ENCODE data around the gene ADH7.

The ADH7 gene

GRCh38 chr4:99404595-99405287, 30.4 kb downstream of the ADH7 start:
- no peaks in the 10 kb centered on the region for H3K4me1 ChIP-seq
- H3K4me2 ChIP-seq, result no peak overlapping the region
- no peak overlapping the region for H3K4me3 ChIP-seq
- no peak overlapping the region for H3K9ac ChIP-seq
- no peak for TF ChIP-seq Cebpa-rat (IDR thresholded peaks at IDR 0.05)
- no peaks in the 10 kb centered on the region for H3K9me3 ChIP-seq
- no peaks in the 10 kb centered on the region for H4K20me1 ChIP-seq
- H3K27ac ChIP-seq, result no peak overlapping the region
- no peaks in the 10 kb centered on the region for H3K27me3 ChIP-seq
- H3K36me3 ChIP-seq, result no peaks in the 10 kb centered on the region

GRCh38 chr4:99403380-99404184, 31.6 kb downstream of the ADH7 start:
- Histone ChIP-seq H3K9ac (no peak overlapping the region), H3K27me3 (no peaks in the 10 kb centered on the region), H3K27ac (no peak overlapping the region), H3K4me2 (no peak overlapping the region), H3K9me3 (no peaks in the 10 kb centered on the region), H4K20me1 (no peaks in the 10 kb centered on the region), H3K4me1 (no peaks in the 10 kb centered on the region), H3K4me3 (no peak overlapping the region), H3K36me3 (no peaks in the 10 kb centered on the region)
- no peak for TF ChIP-seq Cebpa-rat (IDR thresholded peaks at IDR 0.05)

GRCh38 chr4:99402765-99403164, 32.4 kb downstream of the ADH7 start:
- no peaks in the 10 kb centered on the region for H3K4me1 ChIP-seq
- no peak overlapping the region for H3K4me3 ChIP-seq

GRCh38 chr4:99400831-99401230, 34.3 kb downstream of the ADH7 start:
- no peak overlapping the region for H3K4me3 ChIP-seq
- no peak overlapping the region for H3K27ac ChIP-seq
- H3K4me2 ChIP-seq, result no peak overlapping the region
- no peak for TF ChIP-seq Cebpa-rat (IDR thresholded peaks at IDR 0.05)
- no peaks in the 10 kb centered on the region for H3K27me3 ChIP-seq
- H3K9ac ChIP-seq, result no peak overlapping the region
- H3K9me3 ChIP-seq, result no peaks in the 10 kb centered on the region
- no peaks in the 10 kb centered on the region for H3K4me1 ChIP-seq
- H3K36me3 ChIP-seq, result no peaks in the 10 kb centered on the region
- no peaks in the 10 kb centered on the region for H4K20me1 ChIP-seq

More at GRCh38 chr4:99402765-99403164, 32.4 kb downstream of the ADH7 start:
- H3K27me3 ChIP-seq, result no peaks in the 10 kb centered on the region
- no peaks in the 10 kb centered on the region for H3K36me3 ChIP-seq
- H3K9me3 ChIP-seq, result no peaks in the 10 kb centered on the region
- no peak for TF ChIP-seq Cebpa-rat (IDR thresholded peaks at IDR 0.05)
- no peak overlapping the region for H3K9ac ChIP-seq
- H3K4me2 ChIP-seq, result no peak overlapping the region
- no peak overlapping the region for H3K27ac ChIP-seq
- no peaks in the 10 kb centered on the region for H4K20me1 ChIP-seq

- no peaks in the 10 kb centered on the region for H3K27me3 ChIP-seq
- H3K4me3 ChIP-seq, result no peak overlapping the region
- no peaks in the 10 kb centered on the region for H3K9me3 ChIP-seq
- H3K4me2 ChIP-seq, result no peak overlapping the region
- no peaks in the 10 kb centered on the region for H3K4me1 ChIP-seq
- H4K20me1 ChIP-seq, result no peaks in the 10 kb centered on the region
- no peak overlapping the region for H3K27ac ChIP-seq
- no peaks in the 10 kb centered on the region for H3K36me3 ChIP-seq
- TF ChIP-seq Cebpa-rat (IDR thresholded peaks at IDR 0.05), result no peak
- no peak overlapping the region for H3K9ac ChIP-seq
Measured at GRCh38 chr4:99399017-99399416, 36.1 kb downstream of the ADH7 start.

- no peaks in the 10 kb centered on the region for H3K4me1 ChIP-seq
- peaks cover 7% of the 10 kb centered on the region; the same call in 1 of the 2 replicates for H3K9me3 ChIP-seq
- no peak for TF ChIP-seq Cebpa-rat (IDR thresholded peaks at IDR 0.05)
- no peak overlapping the region for H3K27ac ChIP-seq
- H4K20me1 ChIP-seq, result no peaks in the 10 kb centered on the region
- H3K4me2 ChIP-seq, result no peak overlapping the region
- H3K4me3 ChIP-seq, result no peak overlapping the region
- H3K36me3 ChIP-seq, result no peaks in the 10 kb centered on the region
- no peak overlapping the region for H3K9ac ChIP-seq
- no peaks in the 10 kb centered on the region for H3K27me3 ChIP-seq
Measured at GRCh38 chr4:99395595-99396364, 39.4 kb downstream of the ADH7 start.

- Histone ChIP-seq H3K4me3 (no peak overlapping the region), H3K27me3 (no peaks in the 10 kb centered on the region), H3K4me2 (no peak overlapping the region), H4K20me1 (no peaks in the 10 kb centered on the region), H3K9ac (no peak overlapping the region), H3K9me3 (peaks cover 10% of the 10 kb centered on the region; the same call in 1 of the 2 replicates), H3K4me1 (no peaks in the 10 kb centered on the region), H3K27ac (no peak overlapping the region), H3K36me3 (no peaks in the 10 kb centered on the region)
- no peak for TF ChIP-seq Cebpa-rat (IDR thresholded peaks at IDR 0.05)
Measured at GRCh38 chr4:99394896-99395295, 40.2 kb downstream of the ADH7 start.

GRCh38 chr4:99390055-99390454, 45.1 kb downstream of the ADH7 start:
- H3K9me3 ChIP-seq, result peaks cover 10% of the 10 kb centered on the region; the same call in 1 of the 2 replicates
- TF ChIP-seq Cebpa-rat (IDR thresholded peaks at IDR 0.05), result no peak
- no peak overlapping the region for H3K4me3 ChIP-seq
- H4K20me1 ChIP-seq, result no peaks in the 10 kb centered on the region
- H3K4me2 ChIP-seq, result no peak overlapping the region
- no peaks in the 10 kb centered on the region for H3K36me3 ChIP-seq
- no peak overlapping the region for H3K27ac ChIP-seq
- no peaks in the 10 kb centered on the region for H3K27me3 ChIP-seq
- no peak overlapping the region for H3K9ac ChIP-seq
- H3K4me1 ChIP-seq, result no peaks in the 10 kb centered on the region

GRCh38 chr4:99389606-99390005, 45.5 kb downstream of the ADH7 start:
- no peak for TF ChIP-seq Cebpa-rat (IDR thresholded peaks at IDR 0.05)
- no peak overlapping the region for H3K27ac ChIP-seq
- no peak overlapping the region for H3K4me2 ChIP-seq
- no peaks in the 10 kb centered on the region for H3K4me1 ChIP-seq
- H3K27me3 ChIP-seq, result no peaks in the 10 kb centered on the region
- peaks cover 10% of the 10 kb centered on the region; the same call in 1 of the 2 replicates for H3K9me3 ChIP-seq
- H4K20me1 ChIP-seq, result no peaks in the 10 kb centered on the region
- H3K9ac ChIP-seq, result no peak overlapping the region
- no peaks in the 10 kb centered on the region for H3K36me3 ChIP-seq
- no peak overlapping the region for H3K4me3 ChIP-seq
